Measurements from ENCODE around the gene SSR3.

DNA sequence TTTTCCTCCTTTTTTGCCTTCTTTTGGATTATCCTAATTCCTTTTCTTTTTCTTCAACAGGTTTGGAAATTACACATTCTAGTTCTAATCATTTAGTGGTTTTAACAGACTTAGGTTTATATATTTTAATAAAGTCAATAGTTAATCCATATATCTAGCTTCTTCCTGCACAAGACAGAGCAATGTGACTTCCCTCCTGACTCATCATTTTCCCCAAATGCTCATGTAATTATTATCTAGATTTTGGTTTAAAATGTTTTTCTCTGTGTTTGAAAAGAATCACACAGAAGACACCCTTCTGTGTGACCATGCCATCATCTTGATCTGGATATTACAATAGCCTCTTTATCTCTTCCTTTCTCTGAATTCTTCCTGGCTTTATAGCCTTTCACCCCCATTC, 28.6 kb upstream of the SSR3 start:
- TF ChIP-seq, protein P1, sequence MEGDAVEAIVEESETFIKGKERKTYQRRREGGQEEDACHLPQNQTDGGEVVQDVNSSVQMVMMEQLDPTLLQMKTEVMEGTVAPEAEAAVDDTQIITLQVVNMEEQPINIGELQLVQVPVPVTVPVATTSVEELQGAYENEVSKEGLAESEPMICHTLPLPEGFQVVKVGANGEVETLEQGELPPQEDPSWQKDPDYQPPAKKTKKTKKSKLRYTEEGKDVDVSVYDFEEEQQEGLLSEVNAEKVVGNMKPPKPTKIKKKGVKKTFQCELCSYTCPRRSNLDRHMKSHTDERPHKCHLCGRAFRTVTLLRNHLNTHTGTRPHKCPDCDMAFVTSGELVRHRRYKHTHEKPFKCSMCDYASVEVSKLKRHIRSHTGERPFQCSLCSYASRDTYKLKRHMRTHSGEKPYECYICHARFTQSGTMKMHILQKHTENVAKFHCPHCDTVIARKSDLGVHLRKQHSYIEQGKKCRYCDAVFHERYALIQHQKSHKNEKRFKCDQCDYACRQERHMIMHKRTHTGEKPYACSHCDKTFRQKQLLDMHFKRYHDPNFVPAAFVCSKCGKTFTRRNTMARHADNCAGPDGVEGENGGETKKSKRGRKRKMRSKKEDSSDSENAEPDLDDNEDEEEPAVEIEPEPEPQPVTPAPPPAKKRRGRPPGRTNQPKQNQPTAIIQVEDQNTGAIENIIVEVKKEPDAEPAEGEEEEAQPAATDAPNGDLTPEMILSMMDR (IDR thresholded peaks at IDR 0.05 in 4 of 5, conservative IDR thresholded peaks at IDR 0.05 in 1 of 5): no peak
- no peak for TF ChIP-seq POLR2A (IDR thresholded peaks at IDR 0.05)
